Measurements from ENCODE around the gene NUDT19.

The NUDT19 gene

DNA sequence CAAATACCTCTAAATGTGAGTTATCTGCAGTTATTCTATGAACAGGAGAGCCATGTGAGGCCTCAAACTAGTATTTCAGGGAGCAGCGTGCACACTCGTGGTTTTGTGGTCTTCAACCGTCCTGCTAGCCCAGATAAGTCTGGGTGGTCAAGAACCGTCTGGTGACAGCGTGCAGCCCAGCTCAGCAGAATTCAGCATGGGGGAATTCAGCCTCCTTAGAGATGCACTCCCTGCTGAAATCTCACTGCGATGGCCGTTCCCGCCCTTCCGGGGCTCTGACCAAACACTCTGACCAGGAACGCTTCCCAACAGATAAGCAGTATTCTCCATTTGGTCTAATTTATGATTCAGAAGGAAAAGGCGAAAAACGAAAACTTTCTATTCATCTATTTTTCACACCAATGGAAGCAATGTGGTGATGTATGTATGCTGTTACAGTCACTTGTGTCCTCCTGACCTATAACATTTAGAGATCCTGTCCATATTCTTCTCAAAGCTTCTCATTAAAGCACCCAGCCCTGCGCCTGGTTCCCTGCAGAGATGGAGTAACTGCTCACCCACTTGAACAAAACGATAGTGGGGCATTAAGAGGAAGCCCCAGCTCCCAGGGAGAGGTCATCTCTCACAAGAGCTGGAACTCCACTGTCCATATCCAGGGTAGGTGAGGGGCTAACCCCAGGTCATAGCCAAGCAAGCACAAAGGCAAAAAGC is 19.6 kb upstream of the NUDT19 start:
- peaks cover 2% of the 10 kb centered on the region; the same call in 1 of the 2 replicates for H3K36me3 ChIP-seq (ENCODE audit: control insufficient read depth, insufficient read depth, low read length)
- no peak overlapping the region for H3K4me3 ChIP-seq (replicated peaks; ENCODE audit: low read depth, low read length)
- H3K27me3 ChIP-seq (replicated peaks; ENCODE audit: control insufficient read depth, insufficient read depth, low read length) = no peaks in the 10 kb centered on the region
- DNase-seq (ENCODE audit: extremely low read depth, insufficient read length) = no peak
- TF ChIP-seq, protein P1, sequence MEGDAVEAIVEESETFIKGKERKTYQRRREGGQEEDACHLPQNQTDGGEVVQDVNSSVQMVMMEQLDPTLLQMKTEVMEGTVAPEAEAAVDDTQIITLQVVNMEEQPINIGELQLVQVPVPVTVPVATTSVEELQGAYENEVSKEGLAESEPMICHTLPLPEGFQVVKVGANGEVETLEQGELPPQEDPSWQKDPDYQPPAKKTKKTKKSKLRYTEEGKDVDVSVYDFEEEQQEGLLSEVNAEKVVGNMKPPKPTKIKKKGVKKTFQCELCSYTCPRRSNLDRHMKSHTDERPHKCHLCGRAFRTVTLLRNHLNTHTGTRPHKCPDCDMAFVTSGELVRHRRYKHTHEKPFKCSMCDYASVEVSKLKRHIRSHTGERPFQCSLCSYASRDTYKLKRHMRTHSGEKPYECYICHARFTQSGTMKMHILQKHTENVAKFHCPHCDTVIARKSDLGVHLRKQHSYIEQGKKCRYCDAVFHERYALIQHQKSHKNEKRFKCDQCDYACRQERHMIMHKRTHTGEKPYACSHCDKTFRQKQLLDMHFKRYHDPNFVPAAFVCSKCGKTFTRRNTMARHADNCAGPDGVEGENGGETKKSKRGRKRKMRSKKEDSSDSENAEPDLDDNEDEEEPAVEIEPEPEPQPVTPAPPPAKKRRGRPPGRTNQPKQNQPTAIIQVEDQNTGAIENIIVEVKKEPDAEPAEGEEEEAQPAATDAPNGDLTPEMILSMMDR (IDR thresholded peaks at IDR 0.05; ENCODE audit: insufficient read depth, low read length, poor library complexity, severe bottlenecking) = no peak

DNA sequence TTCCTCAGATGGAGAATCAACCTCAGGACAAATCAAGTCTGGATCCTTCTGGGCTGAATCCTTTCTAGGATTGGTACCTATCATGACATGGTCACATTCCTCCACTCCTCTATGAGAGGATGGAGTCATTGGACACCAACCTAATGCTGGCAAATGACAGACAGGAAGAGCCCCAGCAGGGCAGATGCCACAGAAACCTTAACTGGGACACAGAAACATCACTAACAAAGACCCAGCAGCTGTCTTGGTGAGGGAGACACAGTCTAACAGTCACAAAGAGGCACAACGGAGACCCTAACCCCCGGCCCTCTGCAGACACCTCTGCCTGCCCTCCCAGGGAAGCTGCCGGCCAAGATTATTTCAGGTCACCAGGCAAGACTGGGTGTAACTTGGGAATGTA is 18.8 kb upstream of the NUDT19 start:
- Histone ChIP-seq H3K27me3 (replicated peaks; ENCODE audit: control insufficient read depth, insufficient read depth, low read length) (no peaks in the 10 kb centered on the region), H3K4me3 (replicated peaks; ENCODE audit: low read depth, low read length) (no peak overlapping the region), H3K36me3 (ENCODE audit: control insufficient read depth, insufficient read depth, low read length) (peaks cover 2% of the 10 kb centered on the region; the same call in 1 of the 2 replicates)
- TF ChIP-seq, protein P1 (IDR thresholded peaks at IDR 0.05; ENCODE audit: insufficient read depth, low read length, poor library complexity, severe bottlenecking) = no peak
- no peak for DNase-seq (ENCODE audit: extremely low read depth, insufficient read length)

DNA sequence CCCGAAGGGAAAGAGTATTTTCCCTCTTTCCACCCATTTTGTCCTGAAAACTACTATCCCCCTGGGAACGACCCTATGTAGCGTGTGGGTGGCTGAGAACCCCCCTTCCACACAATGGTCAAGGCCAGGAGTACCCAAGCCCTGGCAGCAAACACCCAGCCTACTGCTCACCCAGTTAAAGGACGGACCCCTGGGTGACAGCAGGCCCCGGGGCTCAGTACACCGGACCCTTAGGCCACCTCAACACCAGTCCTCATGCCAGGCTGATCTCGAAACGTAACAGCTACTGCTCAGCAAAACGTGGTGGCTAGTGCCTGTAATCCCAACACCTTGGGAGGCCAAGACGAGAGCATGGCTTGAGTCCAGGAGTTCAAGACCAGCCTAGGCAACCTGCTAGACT is 18.0 kb upstream of the NUDT19 start:
- Histone ChIP-seq H3K4me3 (replicated peaks; ENCODE audit: low read depth, low read length) (peak overlapping the region; percentile 95), H3K27me3 (replicated peaks; ENCODE audit: control insufficient read depth, insufficient read depth, low read length) (no peaks in the 10 kb centered on the region), H3K36me3 (ENCODE audit: control insufficient read depth, insufficient read depth, low read length) (peaks cover 2% of the 10 kb centered on the region; the same call in 1 of the 2 replicates)
- DNase-seq (ENCODE audit: extremely low read depth, insufficient read length) = no peak
- TF ChIP-seq, protein P1 (IDR thresholded peaks at IDR 0.05; ENCODE audit: insufficient read depth, low read length, poor library complexity, severe bottlenecking) = no peak

DNA sequence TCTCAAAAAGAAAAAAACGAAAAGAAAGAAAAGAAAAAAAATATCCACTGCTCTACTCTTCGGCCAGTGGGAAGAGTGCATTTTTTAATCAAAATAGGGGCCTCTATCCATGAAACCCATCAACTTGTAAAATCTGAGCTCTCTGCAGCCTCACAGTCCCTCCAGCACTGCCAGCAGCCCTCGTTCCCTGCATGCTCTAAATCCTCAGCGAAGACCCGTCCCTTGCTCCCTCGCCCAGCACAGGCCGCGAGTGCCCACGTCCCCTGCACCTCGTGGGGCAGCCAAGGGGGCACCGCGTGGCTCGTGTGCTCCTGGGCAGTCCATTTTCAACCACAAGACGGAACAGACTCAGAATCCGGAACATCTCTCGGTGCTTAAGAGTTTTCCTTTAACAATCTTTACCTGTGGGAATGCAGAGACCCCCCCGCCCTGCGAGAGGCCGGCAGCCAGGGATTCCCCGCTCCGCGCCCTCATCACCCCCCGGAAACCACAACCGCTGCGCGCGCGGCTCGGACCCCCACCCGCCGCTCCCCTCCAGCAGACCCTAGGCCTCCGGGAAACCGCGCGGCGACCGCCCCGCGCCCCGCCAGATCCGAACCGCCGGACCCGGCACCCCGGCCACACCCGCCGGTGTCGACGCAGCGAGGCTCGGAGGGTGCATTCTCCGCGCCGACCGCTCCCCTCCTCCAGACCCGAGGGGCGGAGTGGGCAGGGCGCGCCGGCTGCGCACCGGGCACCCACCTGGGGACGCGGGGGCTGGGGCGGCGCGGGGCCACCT is 17.3 kb upstream of the NUDT19 start:
- TF ChIP-seq, protein P1 (IDR thresholded peaks at IDR 0.05; ENCODE audit: insufficient read depth, low read length, poor library complexity, severe bottlenecking) = no peak
- no peak for DNase-seq (ENCODE audit: extremely low read depth, insufficient read length)

DNA sequence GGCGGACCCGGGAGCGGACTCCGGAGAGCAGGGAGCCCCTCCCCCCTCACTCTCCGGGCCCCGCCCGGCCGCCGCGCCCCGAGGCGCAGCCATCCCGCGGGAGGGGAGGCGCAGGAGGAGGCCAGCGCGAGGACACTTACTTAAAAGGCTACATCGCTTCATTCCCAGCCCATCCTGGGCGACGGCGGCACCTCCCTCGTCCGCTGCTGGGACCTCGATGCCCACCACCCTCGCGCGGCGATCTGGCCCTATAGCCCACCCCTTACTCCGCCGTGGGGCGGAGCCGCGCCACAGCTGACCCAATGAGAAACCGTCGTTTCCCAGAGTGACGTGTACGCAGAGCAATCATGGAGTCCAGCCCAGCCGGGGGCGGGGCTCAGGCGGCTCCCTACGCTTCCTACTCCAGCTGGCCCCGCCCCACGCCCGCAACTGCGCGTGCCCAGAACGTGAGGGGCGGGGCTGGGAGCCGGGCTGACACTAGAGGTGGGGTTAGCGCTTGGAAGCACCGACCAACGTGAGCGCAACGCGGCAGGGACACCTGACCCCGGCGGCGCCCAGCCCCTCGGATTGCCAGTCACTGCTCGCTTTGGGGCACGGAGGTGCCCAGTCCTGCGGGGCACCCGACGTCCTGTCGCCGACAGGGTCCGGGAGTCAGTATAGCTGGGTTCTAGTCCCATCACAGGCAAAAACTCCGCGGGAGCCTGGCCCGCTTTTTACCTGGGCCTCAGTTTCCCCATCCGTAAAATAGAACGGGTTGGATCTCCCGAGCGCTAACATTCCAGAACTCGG is 16.5 kb upstream of the NUDT19 start, which contains the start of gene ANKRD27:
TSS of gene ANKRD27 (minus strand) at position 250 of the 789 bp plus-strand sequence. CDS start 16,165 bp downstream, outside the sequence.
- no peaks in the 10 kb centered on the region; the same call in 1 of the 2 replicates for H3K27me3 ChIP-seq (replicated peaks; ENCODE audit: control insufficient read depth, insufficient read depth, low read length)
- TF ChIP-seq, protein P1 (IDR thresholded peaks at IDR 0.05; ENCODE audit: insufficient read depth, low read length, poor library complexity, severe bottlenecking) = no peak
- peak; percentile 98 for DNase-seq (ENCODE audit: extremely low read depth, insufficient read length)
- H3K36me3 ChIP-seq (ENCODE audit: control insufficient read depth, insufficient read depth, low read length) = peaks cover 2% of the 10 kb centered on the region; the same call in 1 of the 2 replicates
- peak within 1 kb of the TSS; percentile 95 for H3K4me3 ChIP-seq (replicated peaks; ENCODE audit: low read depth, low read length)

More for the DNA sequence above, 17.3 kb upstream of the NUDT19 start:
- peaks cover 2% of the 10 kb centered on the region; the same call in 1 of the 2 replicates for H3K36me3 ChIP-seq (ENCODE audit: control insufficient read depth, insufficient read depth, low read length)
- H3K27me3 ChIP-seq (replicated peaks; ENCODE audit: control insufficient read depth, insufficient read depth, low read length) = no peaks in the 10 kb centered on the region
- peak overlapping the region; percentile 95 for H3K4me3 ChIP-seq (replicated peaks; ENCODE audit: low read depth, low read length)
